HG03520 (cell line): ENCODE data around the gene FAM217A.
"Not testable (repeated sequence)": the region's sequence is repeated elsewhere in the genome, so short reads cannot be mapped to it uniquely, and the experiment has no call there.

ENCODE experiments used
- ATAC-seq: cut with Tn5 transposase; IDR thresholded peaks from one replicate; pipeline ENCODE4 v1.9.1; 2021; ENCODE audit warnings: mild to moderate bottlenecking, moderate library complexity; ENCODE audit not compliant: unreplicated experiment

Gene FAM217A, protein sequence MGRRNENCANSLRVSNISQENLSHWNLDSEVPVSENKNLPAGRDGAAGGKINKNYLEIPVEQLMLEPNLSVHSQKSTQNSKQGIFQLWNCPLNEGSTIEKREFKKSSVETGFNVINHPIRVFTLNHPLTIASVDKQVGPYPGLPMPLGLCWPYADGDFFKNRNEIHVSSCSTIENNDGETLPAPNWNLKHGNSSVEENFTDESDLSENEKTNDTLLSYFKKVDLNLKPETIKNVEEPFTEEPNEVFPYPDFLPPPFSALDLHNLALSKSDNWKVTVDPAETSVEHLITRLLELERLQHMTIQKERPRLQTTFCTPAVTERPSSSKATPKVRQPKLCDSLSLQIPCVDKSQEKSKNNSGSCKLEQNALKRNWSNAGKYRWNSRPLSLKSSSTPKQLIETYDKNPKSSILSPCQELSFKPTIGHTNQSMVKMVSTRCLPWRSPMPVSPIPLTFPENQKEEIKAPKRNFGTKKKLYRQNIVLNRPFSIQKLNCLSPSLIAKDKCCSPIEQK

DNA sequence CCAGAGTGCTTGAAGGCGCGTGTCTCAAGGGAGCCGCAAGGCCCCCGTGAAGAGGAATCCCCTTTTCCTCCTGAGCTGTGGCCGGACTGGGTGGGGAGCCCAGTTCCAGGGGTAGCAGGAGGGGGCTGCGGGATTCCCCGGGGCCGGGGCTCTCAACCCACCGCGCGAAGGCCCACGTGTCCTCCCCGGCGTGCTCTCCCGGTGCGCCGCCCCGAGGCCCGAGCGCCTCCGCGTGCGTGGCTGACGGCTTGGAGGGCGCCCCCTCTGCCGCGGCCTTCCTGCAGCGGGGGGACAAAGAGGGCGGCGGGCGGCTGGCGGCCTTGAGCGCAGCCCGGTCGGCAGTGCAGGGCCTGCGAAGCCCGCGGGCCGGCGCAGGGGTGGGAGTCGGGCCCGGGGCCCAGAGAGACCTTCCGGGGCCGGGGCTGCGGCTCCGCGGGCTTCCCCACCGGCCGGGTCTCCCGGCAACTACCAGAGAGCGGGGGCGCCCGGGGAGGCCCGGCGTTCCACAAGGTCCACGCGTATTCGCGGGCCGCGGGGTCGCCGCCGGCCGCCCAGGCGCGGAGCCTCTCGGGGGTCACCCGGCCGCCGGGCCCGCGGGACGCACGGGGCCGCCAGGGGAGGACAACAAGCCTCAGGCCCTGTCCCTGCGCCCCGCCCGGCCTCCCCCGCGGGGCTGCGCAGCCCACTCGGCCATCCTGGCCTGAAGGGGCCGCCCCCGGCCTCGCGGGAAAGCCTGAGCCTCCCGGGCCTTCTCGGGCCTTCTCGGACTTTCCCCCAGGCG, at the start of gene FAM217A:
Gene FAM217A, minus strand, starts transcription at position 447 of the 781 bp plus-strand sequence. CDS start 1,723 bp downstream, outside the sequence.
- no peak for ATAC-seq

- ATAC-seq, result no peak
Measured at GRCh38 chr6:4128072-4128471, 49.1 kb upstream of the FAM217A start.

- no peak for ATAC-seq
Measured at GRCh38 chr6:4125933-4126864, 47.3 kb upstream of the FAM217A start.

DNA sequence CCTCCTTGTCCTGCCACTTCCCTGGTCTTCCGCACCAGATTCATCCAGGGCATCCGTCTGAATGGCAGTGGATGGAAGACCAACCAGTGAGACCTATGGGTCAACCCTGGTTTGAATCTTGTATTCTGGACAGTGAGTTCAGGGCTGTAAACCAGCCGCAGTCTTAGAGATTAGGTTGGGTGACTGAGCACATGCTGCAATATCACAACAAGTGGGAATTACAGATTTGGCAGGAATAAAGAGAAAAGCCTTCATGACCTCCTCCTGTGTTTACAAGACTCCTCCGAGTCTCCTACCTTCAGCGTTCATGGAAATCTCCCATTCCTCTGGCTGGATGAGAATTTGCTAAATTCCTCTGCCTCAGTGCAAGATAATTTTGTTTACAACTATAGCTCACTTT, 46.6 kb upstream of the FAM217A start:
- ATAC-seq, result no peak

GRCh38 chr6:4124351-4124750, 45.4 kb upstream of the FAM217A start:
- ATAC-seq, result no peak

DNA sequence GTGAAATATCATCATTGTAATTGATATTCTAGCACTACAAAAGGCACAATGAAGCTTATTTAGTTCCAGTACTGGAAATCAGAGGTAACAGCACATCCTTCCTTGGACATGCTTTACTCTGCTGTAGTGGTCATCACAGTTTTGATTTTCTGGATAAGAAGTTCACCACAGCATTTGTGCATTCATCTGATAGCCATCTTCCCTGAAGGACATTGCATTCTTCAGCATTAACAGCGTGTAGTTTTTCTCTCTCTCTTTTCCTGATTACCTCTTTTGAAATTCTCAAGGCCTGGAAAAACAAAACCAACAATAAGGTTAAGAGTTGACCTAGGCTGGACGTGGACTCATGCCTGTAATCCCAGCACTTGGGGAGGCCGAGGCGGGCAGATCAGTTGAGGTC, 36.8 kb upstream of the FAM217A start:
- ATAC-seq, result no peak

GRCh38 chr6:4114123-4114522, 35.2 kb upstream of the FAM217A start:
- no peak for ATAC-seq

DNA sequence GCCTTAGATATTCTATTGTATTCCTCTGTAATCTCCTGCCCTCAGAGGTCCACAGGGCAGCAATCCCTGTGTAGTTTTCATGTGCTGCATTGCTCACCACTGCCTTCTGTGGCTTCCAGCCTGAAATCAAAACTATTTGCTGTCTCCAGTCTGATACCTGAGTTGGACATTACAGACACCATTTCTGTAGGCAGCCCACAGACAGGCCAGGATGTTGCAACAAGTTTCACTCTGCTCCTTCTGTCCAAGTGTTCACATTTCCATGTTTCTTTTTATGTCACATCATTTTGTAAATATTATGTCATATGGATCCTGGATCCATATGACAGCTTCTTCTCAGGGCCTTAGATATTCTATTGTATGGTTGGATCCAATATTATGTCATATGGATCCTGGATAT, 34.7 kb upstream of the FAM217A start:
- no peak for ATAC-seq

DNA sequence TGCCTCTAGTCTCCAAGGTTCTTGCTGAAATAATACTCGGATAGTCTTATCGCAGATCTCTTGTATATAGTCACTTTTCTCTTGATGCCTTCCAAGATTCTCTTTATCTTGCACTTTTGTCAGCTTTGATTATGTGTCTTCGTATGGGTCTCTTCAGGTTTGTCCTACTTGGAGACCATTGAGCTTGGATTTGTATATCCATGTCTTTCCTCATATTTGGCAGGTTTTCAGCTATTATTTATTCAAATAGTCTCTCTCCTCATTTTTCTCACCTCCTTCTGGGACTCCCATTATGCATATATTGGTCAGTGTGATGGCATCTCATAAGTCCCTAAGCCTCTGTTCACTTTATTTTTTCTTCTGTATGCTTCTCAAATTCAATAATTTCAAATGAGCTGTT, 33.4 kb upstream of the FAM217A start:
- ATAC-seq, result no peak

- not testable (repeated sequence) for ATAC-seq
Measured at GRCh38 chr6:4109363-4109815, 30.5 kb upstream of the FAM217A start.

GRCh38 chr6:4108561-4109093, 29.7 kb upstream of the FAM217A start:
- no peak for ATAC-seq

DNA sequence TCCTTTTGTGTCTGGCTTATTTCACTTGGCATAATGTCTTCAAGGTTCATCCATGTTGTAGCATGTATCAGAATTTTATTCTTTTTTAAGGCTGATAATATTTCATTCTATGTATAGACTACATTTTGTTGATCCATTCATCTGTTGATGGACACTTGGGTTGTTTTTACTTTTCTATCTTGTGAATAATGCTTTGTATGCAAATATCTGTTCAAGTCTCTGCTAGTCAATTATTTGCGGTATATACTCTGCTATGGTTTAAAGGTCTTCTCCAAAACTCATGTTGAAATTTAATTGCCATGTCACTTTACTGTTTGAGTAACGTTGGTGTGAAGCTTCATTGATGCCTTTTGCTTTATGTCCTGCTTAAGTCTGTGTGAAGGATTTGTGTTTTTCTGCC, 28.9 kb upstream of the FAM217A start:
- no peak for ATAC-seq

- no peak for ATAC-seq
Measured at GRCh38 chr6:4105980-4106536, 27.1 kb upstream of the FAM217A start.

DNA sequence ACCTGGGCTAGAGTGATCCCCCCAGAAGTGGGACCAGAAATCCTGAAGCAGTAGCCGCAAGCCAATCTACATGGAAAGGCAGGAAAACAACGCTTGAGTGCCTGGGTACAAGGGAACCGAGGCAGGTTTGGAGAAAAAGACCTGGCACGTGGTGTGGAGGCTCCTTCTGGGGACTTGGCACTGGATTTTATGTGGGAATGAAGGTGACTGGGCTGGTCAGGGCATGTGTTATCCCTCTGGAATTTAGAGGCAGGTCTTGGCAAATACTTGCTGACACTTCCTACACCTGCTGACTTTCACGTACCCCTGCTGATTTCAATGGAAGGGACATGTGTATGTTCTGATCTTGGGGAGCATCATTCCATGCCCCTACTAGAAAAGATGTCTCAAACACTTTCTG, 25.0 kb upstream of the FAM217A start:
- no peak for ATAC-seq

DNA sequence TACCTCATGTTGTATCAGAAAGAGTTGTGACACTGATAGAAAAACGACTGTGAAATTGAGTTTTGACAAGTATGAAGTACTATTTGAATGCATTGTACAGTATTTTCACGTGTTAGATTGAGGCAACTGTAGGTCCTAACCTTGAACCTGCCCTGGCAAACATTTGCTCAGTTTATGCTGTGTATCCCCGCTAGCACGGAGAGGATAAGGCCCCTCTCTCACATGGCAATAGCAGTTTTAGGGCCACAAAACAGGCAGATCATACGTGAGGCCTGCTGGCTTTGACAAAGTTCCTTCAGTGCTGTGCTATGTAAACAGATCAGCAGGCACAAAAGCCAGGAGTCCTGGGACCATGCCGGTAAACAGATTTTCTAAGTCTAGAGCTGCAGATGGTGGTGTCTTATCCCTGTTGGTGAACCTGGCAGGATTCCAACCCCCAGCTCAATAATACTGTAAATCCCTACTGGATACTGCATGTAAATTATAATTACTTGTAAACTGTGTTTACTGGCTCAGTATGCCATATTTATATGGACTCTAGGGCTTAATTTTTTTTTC, 23.8 kb upstream of the FAM217A start:
- ATAC-seq, result no peak

DNA sequence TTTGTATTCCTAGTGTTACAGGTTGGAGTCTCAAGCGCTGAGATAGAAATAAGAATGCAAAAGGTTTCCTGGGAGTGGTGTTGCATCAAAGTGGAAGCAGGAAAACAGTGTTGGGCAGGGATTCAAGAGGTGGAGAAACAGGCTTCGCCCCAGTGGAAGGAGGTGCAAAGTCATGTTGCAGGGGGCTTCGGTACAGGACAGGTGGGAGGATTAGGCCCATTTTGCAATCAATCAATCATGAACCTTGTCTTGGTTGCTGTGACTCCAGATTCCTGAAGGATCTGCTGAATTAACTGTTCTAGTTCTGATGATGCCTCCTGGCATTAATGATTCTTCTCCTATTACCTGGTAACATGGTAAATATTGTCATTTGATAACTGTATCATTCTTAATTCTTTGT, 22.4 kb upstream of the FAM217A start:
- ATAC-seq, result no peak

GRCh38 chr6:4100655-4101054, 21.7 kb upstream of the FAM217A start:
- ATAC-seq, result no peak

- no peak for ATAC-seq
Measured at GRCh38 chr6:4093288-4093687, 14.4 kb upstream of the FAM217A start.

DNA sequence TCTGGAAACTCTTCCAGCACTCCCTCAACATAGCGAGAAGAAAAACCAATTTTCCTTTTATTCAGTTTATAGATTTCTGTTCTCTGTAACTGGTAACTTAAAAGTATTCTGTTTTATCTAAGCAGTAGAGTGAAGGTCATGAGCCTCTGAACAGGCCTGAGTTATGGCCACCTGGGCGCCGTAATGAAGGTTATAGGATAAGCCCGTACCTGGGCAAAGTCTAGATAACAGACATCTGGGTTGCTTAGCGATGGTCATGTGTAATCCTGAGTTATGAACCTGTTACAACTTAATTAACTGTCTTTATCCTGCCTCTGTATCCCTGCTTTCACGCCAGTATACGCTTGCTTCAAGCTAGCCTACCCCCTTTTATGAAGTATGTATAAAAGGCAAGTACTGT, 13.0 kb upstream of the FAM217A start:
- ATAC-seq, result no peak

DNA sequence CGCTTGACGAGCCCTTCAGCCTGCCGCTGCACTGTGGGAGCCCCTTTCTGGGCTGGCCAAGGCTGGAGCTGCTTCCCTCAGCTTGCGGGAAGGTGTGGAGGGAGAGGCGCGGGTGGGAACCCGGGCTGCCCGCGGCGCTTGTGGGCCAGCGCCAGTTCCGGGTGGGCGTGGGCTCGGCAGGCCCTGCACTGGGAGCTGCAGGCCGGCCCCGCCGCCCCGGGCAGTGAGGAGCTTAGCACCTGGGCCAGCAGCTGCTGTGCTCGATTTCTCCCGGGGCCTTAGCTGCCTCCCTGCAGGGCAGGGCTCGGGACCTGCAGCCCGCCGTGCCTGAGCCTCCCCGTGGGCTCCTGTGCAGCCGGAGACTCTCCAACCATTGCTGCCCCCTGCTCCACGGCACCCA, 11.1 kb upstream of the FAM217A start:
- not testable (repeated sequence) for ATAC-seq
